ENCODE data around the gene SMPD1. TPM values are rescaled to one million over a fixed set of nuclear protein-coding genes. Genes with fewer than 3 reads are reported as not detected.

The SMPD1 gene
- total RNA-seq, 1 experiment from 2014 or later = 40.0 TPM

GRCh38 chr11:6437993-6438392 is 47.7 kb downstream of the SMPD1 start:
- DNase-seq (ENCODE audit: low read depth, low spot score) = peak; percentile 70
- in situ Hi-C loops (cut with HindIII; ENCODE audit: low pct_unique_long_range_greater_than_20kb, low sequenced_read_pairs) = no loop called here

- in situ Hi-C loops (cut with HindIII; ENCODE audit: low pct_unique_long_range_greater_than_20kb, low sequenced_read_pairs) = no loop called here
- peak; percentile 85 for DNase-seq (ENCODE audit: low read depth, low spot score)
Measured at GRCh38 chr11:6438979-6439571, 48.8 kb downstream of the SMPD1 start.

- in situ Hi-C loops (cut with HindIII; ENCODE audit: low pct_unique_long_range_greater_than_20kb, low sequenced_read_pairs) = no loop called here
- DNase-seq (ENCODE audit: low read depth, low spot score) = no peak
Measured at GRCh38 chr11:6440906-6441358, 50.7 kb downstream of the SMPD1 start, which contains the start of gene HPX. TSS of gene HPX (minus strand) at chr11:6440987. CDS start at chr11:6440963, 24 bp downstream.

- DNase-seq (ENCODE audit: low read depth, low spot score) = no peak
- in situ Hi-C loops (cut with HindIII; ENCODE audit: low pct_unique_long_range_greater_than_20kb, low sequenced_read_pairs) = no loop called here
Measured at GRCh38 chr11:6442441-6442840, 52.2 kb downstream of the SMPD1 start.

- in situ Hi-C loops (cut with HindIII; ENCODE audit: low pct_unique_long_range_greater_than_20kb, low sequenced_read_pairs) = no loop called here
- peak; percentile 70 for DNase-seq (ENCODE audit: low read depth, low spot score)
Measured at GRCh38 chr11:6443269-6444003, 53.2 kb downstream of the SMPD1 start.

Other genes starting within 250 kb of the SMPD1 start
- not detected in 2 replicates for gene OR52B2, start 220.1 kb upstream of the SMPD1 start, total RNA-seq (2014; rRNA removed; shearing (Covaris generic))
- not detected in 2 replicates for gene OR52W1, start 191.2 kb upstream of the SMPD1 start, total RNA-seq (2014; rRNA removed; shearing (Covaris generic))
- gene C11orf42, start 184.9 kb upstream of the SMPD1 start, total RNA-seq (2014; rRNA removed; shearing (Covaris generic)) = not detected in 2 replicates
- 13.5 and 16.8 TPM in 2 replicates for gene FHIP1B, start 155.8 kb upstream of the SMPD1 start, total RNA-seq (2014; rRNA removed; shearing (Covaris generic))
- gene CNGA4, start 151.4 kb upstream of the SMPD1 start, total RNA-seq (2014; rRNA removed; shearing (Covaris generic)) = not detected in 2 replicates
- gene CCKBR, start 130.6 kb upstream of the SMPD1 start, total RNA-seq (2014; rRNA removed; shearing (Covaris generic)) = not detected in 2 replicates
- 6.7 and 8.5 TPM in 2 replicates for gene CAVIN3, start 70.0 kb upstream of the SMPD1 start, total RNA-seq (2014; rRNA removed; shearing (Covaris generic))
- gene APBB1, start 28.6 kb downstream of the SMPD1 start, total RNA-seq (2014; rRNA removed; shearing (Covaris generic)) = 38.0 and 46.2 TPM in 2 replicates
- 0.35 TPM in 1 of 2 replicates, not detected in the other for gene HPX, start 50.5 kb downstream of the SMPD1 start, total RNA-seq (2014; rRNA removed; shearing (Covaris generic))
- gene TRIM3, start 83.5 kb downstream of the SMPD1 start, total RNA-seq (2014; rRNA removed; shearing (Covaris generic)) = 11.7 and 12.8 TPM in 2 replicates
- 61.2 and 66.8 TPM in 2 replicates for gene ARFIP2, start 90.9 kb downstream of the SMPD1 start, total RNA-seq (2014; rRNA removed; shearing (Covaris generic))
- gene TIMM10B, start 91.0 kb downstream of the SMPD1 start, total RNA-seq (2014; rRNA removed; shearing (Covaris generic)) = 61.3 and 68.5 TPM in 2 replicates
- 1.5 and 2.8 TPM in 2 replicates for gene DNHD1, start 106.8 kb downstream of the SMPD1 start, total RNA-seq (2014; rRNA removed; shearing (Covaris generic))
- gene RRP8, start 213.1 kb downstream of the SMPD1 start, total RNA-seq (2014; rRNA removed; shearing (Covaris generic)) = 32.5 and 35.5 TPM in 2 replicates
- gene ILK, start 213.3 kb downstream of the SMPD1 start, total RNA-seq (2014; rRNA removed; shearing (Covaris generic)) = 106 and 111 TPM in 2 replicates
- gene TAF10, start 221.7 kb downstream of the SMPD1 start, total RNA-seq (2014; rRNA removed; shearing (Covaris generic)) = 122 and 129 TPM in 2 replicates
- gene TPP1, start 228.9 kb downstream of the SMPD1 start, total RNA-seq (2014; rRNA removed; shearing (Covaris generic)) = 84.3 and 91.7 TPM in 2 replicates